ENCODE results near the gene FBXL14. TPM values are rescaled to one million over a fixed set of nuclear protein-coding genes. Genes with fewer than 3 reads are reported as not detected.
"Not testable (repeated sequence)": the region's sequence is repeated elsewhere in the genome, so short reads cannot be mapped to it uniquely, and the experiment has no call there.

Gene FBXL14
- total and polyA plus RNA-seq, 10 donors = 1.9 to 21.4 (median 18.7) TPM

DNA sequence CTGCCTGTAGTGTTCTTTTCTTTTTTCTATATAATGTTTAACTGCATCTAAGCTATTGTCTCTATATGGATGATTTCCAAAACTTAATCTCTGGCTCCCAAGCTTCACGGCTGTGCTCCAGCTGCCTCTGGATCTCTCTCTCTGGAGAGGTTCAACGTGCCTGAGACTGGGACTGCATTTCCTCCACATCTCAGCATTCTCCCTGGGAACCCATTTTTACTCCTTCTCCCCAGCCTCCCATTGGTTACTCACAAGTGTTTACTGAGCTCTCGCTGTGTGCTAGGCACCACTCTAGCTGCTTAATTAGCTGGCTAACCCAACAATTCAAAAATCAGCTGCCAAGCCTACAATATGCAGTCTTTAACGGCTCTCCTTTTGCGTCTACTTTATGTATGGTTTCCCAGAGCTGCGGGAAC is 34.7 kb downstream of the FBXL14 start:
- intact Hi-C loops (cut with DNase I; ENCODE audit: low total_unique reads) = no loop called here
- no peak for DNase-seq
- Histone ChIP-seq H3K27me3 (replicated peaks in 1 of 7) (no peaks in the 10 kb centered on the region), H3K4me1 (no peaks in the 10 kb centered on the region), H3K36me3 (peaks cover 0 to 3% (median 0%) of the 10 kb centered on the region in 6 donors), H3K27ac (no peak overlapping the region), H3K4me3 (no peak overlapping the region), H3K9me3 (no peaks in the 10 kb centered on the region)
- WGBS, 5 donors = 77 to 86% (median 81%) methylated on average over 6 of the region's 6 CpGs
- TF ChIP-seq, protein P1, sequence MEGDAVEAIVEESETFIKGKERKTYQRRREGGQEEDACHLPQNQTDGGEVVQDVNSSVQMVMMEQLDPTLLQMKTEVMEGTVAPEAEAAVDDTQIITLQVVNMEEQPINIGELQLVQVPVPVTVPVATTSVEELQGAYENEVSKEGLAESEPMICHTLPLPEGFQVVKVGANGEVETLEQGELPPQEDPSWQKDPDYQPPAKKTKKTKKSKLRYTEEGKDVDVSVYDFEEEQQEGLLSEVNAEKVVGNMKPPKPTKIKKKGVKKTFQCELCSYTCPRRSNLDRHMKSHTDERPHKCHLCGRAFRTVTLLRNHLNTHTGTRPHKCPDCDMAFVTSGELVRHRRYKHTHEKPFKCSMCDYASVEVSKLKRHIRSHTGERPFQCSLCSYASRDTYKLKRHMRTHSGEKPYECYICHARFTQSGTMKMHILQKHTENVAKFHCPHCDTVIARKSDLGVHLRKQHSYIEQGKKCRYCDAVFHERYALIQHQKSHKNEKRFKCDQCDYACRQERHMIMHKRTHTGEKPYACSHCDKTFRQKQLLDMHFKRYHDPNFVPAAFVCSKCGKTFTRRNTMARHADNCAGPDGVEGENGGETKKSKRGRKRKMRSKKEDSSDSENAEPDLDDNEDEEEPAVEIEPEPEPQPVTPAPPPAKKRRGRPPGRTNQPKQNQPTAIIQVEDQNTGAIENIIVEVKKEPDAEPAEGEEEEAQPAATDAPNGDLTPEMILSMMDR (IDR thresholded peaks at IDR 0.05 in 8 of 11, conservative IDR thresholded peaks at IDR 0.05 in 3 of 11) = no peak
- TF ChIP-seq POLR2AphosphoS5 (IDR thresholded peaks at IDR 0.05) = no peak
- no peak for TF ChIP-seq POLR2A (IDR thresholded peaks at IDR 0.05)

DNA sequence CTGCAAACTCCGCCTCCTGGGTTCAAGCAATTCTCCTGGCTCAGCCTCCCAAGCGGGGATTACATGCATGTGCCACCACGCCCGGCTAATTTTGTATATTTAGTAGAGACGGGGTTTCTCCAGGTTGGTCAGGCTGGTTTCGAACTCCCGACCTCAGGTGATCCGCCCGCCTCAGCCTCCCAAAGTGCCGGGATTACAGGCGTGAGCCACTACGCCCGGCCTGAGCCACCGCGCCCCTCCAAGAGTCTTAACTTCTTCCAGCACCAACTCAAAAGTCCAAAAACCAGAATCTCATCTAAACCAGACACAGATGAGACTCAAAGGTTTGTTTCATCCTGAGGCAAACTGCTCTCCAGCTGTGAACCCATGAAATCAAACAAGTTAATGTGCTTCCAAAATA is 36.3 kb downstream of the FBXL14 start:
- DNase-seq; H3K36me3 ChIP-seq; intact Hi-C loops (cut with DNase I; ENCODE audit: low total_unique reads); H3K27me3 ChIP-seq (replicated peaks in 1 of 7); H3K9me3 ChIP-seq; H3K4me3 ChIP-seq; H3K27ac ChIP-seq; H3K4me1 ChIP-seq: not testable (repeated sequence)
- 89 to 97% (median 92%) methylated on average over 14 to 15 of the region's 15 CpGs for WGBS, 5 donors

DNA sequence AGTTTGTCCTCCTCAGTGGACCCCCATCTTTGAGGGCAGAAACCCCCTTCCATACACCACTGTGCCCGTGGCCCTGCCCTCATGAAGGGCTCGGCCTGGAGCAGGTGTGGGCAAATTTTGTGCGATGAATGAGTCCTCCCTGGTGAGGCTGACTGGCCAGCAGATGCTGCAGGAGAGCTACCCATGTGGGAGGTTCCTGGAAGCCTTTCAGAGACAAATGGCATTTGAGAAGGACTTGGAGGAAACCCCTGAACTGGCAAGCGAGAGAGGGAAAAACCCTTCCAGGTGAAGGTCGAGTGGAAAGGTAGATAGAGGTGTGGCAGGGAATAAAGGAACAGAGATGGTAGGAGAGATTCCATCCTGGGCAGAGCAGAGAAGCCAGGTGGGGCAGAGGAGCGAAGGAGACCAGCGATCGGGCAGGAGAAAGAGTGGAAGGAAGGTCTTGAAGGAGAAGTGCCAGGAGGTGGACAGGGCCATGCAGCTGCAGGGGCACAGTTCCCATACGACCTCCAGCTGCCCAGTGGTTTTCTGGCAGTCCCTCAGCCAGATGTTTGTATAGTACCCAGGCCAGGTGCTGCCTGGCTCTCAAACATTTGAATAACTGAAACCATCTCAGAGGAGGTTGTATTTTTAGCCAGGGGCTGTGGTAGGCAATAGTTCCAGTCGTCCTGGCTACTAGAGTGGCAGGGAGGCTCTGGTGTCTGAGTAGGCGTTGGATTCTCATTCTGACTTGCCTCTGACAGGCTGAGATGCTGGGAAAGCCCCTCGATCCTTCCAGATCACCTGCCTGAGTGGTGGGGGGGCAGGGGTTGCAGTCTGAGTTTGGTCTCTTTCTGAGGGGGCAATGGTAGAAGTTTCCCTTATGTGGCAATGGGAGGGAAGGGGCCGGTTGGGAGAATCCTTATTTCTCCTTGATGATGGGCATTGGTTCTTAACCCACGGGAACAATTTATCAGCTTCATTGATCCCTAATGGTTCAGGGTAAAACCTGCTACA is 40.1 kb downstream of the FBXL14 start:
- H3K27me3 ChIP-seq (replicated peaks in 1 of 7) = no peaks in the 10 kb centered on the region
- no peaks in the 10 kb centered on the region for H3K9me3 ChIP-seq
- no peak overlapping the region for H3K4me3 ChIP-seq
- TF ChIP-seq, protein P1 (IDR thresholded peaks at IDR 0.05 in 8 of 11, conservative IDR thresholded peaks at IDR 0.05 in 3 of 11) = no peak
- TF ChIP-seq POLR2AphosphoS5 (IDR thresholded peaks at IDR 0.05) (peak in 2 of 3 donors; percentile 46 to 67), POLR2A (IDR thresholded peaks at IDR 0.05) (no peak)
- H3K27ac ChIP-seq = peak overlapping the region in 2 of 8 donors; percentile 38 to 54
- no peaks in the 10 kb centered on the region for H3K36me3 ChIP-seq
- WGBS, 5 donors = 60 to 67% (median 63%) methylated on average over 14 of the region's 14 CpGs
- no peak for DNase-seq
- H3K4me1 ChIP-seq = peaks cover 0 to 6% (median 0%) of the 10 kb centered on the region in 6 donors
- intact Hi-C loops (cut with DNase I; ENCODE audit: low total_unique reads) = no loop called here

DNA sequence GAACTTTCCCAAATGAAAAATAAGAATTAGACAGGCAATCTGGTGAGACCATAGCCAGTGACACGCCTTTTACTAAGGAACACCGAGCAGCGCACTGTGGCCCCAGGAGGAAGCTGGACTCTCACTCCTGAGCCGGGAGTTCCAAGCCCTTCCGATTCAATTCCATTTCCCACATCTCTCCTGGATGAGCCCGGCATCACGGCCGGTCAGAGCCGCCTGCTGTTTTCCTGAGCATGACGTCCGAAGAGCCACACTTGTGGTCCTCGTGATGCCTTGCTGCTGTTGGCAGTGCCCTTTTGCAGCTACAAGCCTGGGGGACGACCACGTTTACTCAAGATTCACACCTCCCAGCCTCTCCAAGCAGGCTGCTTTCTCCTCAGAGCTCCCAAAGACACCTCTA is 40.8 kb downstream of the FBXL14 start:
- Histone ChIP-seq H3K9me3 (no peaks in the 10 kb centered on the region), H3K36me3 (no peaks in the 10 kb centered on the region), H3K4me3 (no peak overlapping the region), H3K27me3 (replicated peaks in 1 of 7) (no peaks in the 10 kb centered on the region), H3K27ac (peak overlapping the region in 2 of 8 donors; percentile 38), H3K4me1 (peaks cover 0 to 6% (median 0%) of the 10 kb centered on the region in 6 donors)
- DNase-seq = no peak
- intact Hi-C loops (cut with DNase I; ENCODE audit: low total_unique reads) = no loop called here
- WGBS, 5 donors = 84 to 88% (median 86%) methylated on average over 14 of the region's 14 CpGs
- TF ChIP-seq POLR2AphosphoS5 (IDR thresholded peaks at IDR 0.05) (no peak), POLR2A (IDR thresholded peaks at IDR 0.05) (no peak)
- TF ChIP-seq, protein P1 (IDR thresholded peaks at IDR 0.05 in 8 of 11, conservative IDR thresholded peaks at IDR 0.05 in 3 of 11) = no peak
